ENCODE results near the gene AOAH.

- TF ChIP-seq CTCF (IDR thresholded peaks at IDR 0.05) (no peak), POLR2A (IDR thresholded peaks at IDR 0.05) (no peak)
Observed at GRCh38 chr7:36617408-36617807, 106.9 kb downstream of the AOAH start.

Data from adrenal gland (tissue), 5 donors.